HL-60 (cell line): ENCODE measurements around the gene PYDC1.

Source experiments
- CTCF ChIP-seq: IDR thresholded peaks from one replicate; pipeline ENCODE4 v1.5.1; 2011; ENCODE audit warnings: low read length, control low read depth, inconsistent platforms; ENCODE audit not compliant: insufficient read depth
- GABPA ChIP-seq: IDR thresholded peaks from 2 replicates; pipeline ENCODE4 v1.6.1; 2012; ENCODE audit warnings: low read depth
- POLR2AphosphoS5 ChIP-seq: IDR thresholded peaks from 2 replicates; pipeline ENCODE4 v1.6.1; 2012; ENCODE audit warnings: low read depth
- REST ChIP-seq: IDR thresholded peaks from 2 replicates; pipeline ENCODE4 v1.6.1; 2012; ENCODE audit warnings: low read depth; ENCODE audit not compliant: insufficient replicate concordance

GRCh38 chr16:31248344-31248743 lies 31.4 kb upstream of the PYDC1 start:
- TF ChIP-seq CTCF = no peak
- TF ChIP-seq POLR2AphosphoS5 = no peak
- no peak for TF ChIP-seq REST
- TF ChIP-seq GABPA = no peak
